Endothelial cell of umbilical vein (primary cell): ENCODE measurements around the gene SUFU. TPM values are rescaled to one million over a fixed set of nuclear protein-coding genes. Genes with fewer than 3 reads are reported as not detected.
A peak's percentile ranks its signal among the peaks of the same experiment; 100 is the strongest.

Experiments used
- BruUV-seq: library from RNA; stranded (reverse); fragments of 400-500 nt; replicated peaks from 2 replicates; lab custom pipeline; 2021; lab: Mats Ljungman, UMichigan
- CTCF ChIA-PET: fragments of 300-600, 350-600 bp; sonication (Branson Sonifier 250); formaldehyde crosslinking; loops from one replicate; lab custom pipeline; 2021; ENCODE audit warnings: antibody characterized with exemption, inconsistent platforms; lab: Charles Lee
- POLR2A ChIA-PET: fragments of 300-600, 350-600 bp; sonication (Branson Sonifier 250); formaldehyde crosslinking; loops from one replicate; lab custom pipeline; 2021; ENCODE audit warnings: antibody characterized with exemption, inconsistent platforms; lab: Charles Lee
- DNase-seq: peaks from one replicate; pipeline ENCODE4 v3.0.0-alpha.2; 2011; ENCODE audit warnings: low read depth, low spot score
- FAIRE-seq: peaks from 2 replicates; lab custom pipeline; 2011; peaks lifted over from hg19 to GRCh38; lab: Jason Lieb, UNC
- H2AFZ ChIP-seq: 2 replicates; pipeline ENCODE4 v1.6.0; 2012; ENCODE audit warnings: low read depth, low read length, control low read depth, inconsistent platforms
- H3K27ac ChIP-seq: 2 replicates; pipeline ENCODE4 v1.5.1; 2011; ENCODE audit warnings: low read depth, mild to moderate bottlenecking, control low read depth, low read length, moderate library complexity; ENCODE audit not compliant: insufficient read depth
- H3K27me3 ChIP-seq, 2 experiments: 2 replicates each; pipeline versions ENCODE4 v1.6.0 to v1.6.1; 2011; ENCODE audit warnings: low read length in 2 of 2, mixed read lengths in 1 of 2; ENCODE audit not compliant: control insufficient read depth in 2 of 2, insufficient read depth in 2 of 2
- H3K36me3 ChIP-seq, 2 experiments: 2 replicates in 1 of 2; 3 replicates in 1 of 2; pipeline ENCODE4 v1.5.1; 2011; ENCODE audit warnings: low read length in 2 of 2, mild to moderate bottlenecking in 1 of 2, moderate library complexity in 1 of 2; ENCODE audit not compliant: control insufficient read depth in 2 of 2, insufficient read depth in 2 of 2; ENCODE audit errors: extremely low read depth in 1 of 2
- H3K4me1 ChIP-seq: 3 replicates; pipeline ENCODE4 v1.5.1; 2011; ENCODE audit warnings: mild to moderate bottlenecking, low read length; ENCODE audit not compliant: control insufficient read depth, insufficient read depth; ENCODE audit errors: extremely low read depth
- H3K4me2 ChIP-seq: 2 replicates; pipeline ENCODE4 v1.6.1; 2011; ENCODE audit warnings: low read length, control low read depth, mixed read lengths; ENCODE audit not compliant: insufficient read depth
- H3K4me3 ChIP-seq, 3 experiments: fragments of 200-600 bp in 1 of 3; sonication (generic), shearing (Covaris generic) in 1 of 3; replicated peaks in 1 of 3; 2 replicates each; pipeline ENCODE4 v1.5.1; 2011 to 2016; ENCODE audit warnings: control low read depth in 3 of 3, low read length in 3 of 3, mild to moderate bottlenecking in 2 of 3, inconsistent platforms in 1 of 3, low read depth in 1 of 3, moderate library complexity in 1 of 3; ENCODE audit not compliant: insufficient read depth in 1 of 3
- H3K79me2 ChIP-seq: 2 replicates; pipeline ENCODE4 v1.6.0; 2012; ENCODE audit warnings: low read length, inconsistent platforms; ENCODE audit not compliant: control insufficient read depth, insufficient read depth
- H3K9ac ChIP-seq: replicated peaks from 2 replicates; pipeline ENCODE3; 2011; ENCODE audit warnings: low read length, control low read depth; ENCODE audit not compliant: insufficient read depth; ENCODE audit errors: extremely low read depth
- H3K9me1 ChIP-seq: replicated peaks from 3 replicates; pipeline ENCODE4 v1.6.0; 2011; ENCODE audit warnings: mild to moderate bottlenecking, low read length; ENCODE audit not compliant: control insufficient read depth, insufficient read depth; ENCODE audit errors: extremely low read depth
- H3K9me3 ChIP-seq: replicated peaks from 2 replicates; pipeline ENCODE4 v1.5.1; 2012; ENCODE audit warnings: low read length, inconsistent platforms; ENCODE audit not compliant: control insufficient read depth, insufficient read depth
- H4K20me1 ChIP-seq: replicated peaks from 2 replicates; pipeline ENCODE3; 2011; ENCODE audit warnings: mild to moderate bottlenecking, low read length; ENCODE audit not compliant: control insufficient read depth, insufficient read depth; ENCODE audit errors: extremely low read depth
- FOS ChIP-seq: IDR thresholded peaks from 2 replicates; pipeline ENCODE4 v1.6.1; 2011; ENCODE audit warnings: mild to moderate bottlenecking, low read length, moderate library complexity, borderline replicate concordance; ENCODE audit not compliant: insufficient read depth
- POLR2AphosphoS5 ChIP-seq: IDR thresholded peaks from 2 replicates; pipeline ENCODE4 v1.6.1; 2012; ENCODE audit warnings: low read depth, mild to moderate bottlenecking, control low read depth, low read length, moderate library complexity; ENCODE audit not compliant: insufficient read depth
- dilution Hi-C: fragments of 300-500 bp; cut with MboI; formaldehyde crosslinking; loops from one replicate; pipeline ENCODE4 v1.15.0; 2019; ENCODE audit warnings: low sequenced_read_pairs; ENCODE audit not compliant: extremely low pct_ligation_motif_present
- intact Hi-C: fragments of 100-400 bp; cut with micrococcal nuclease; formaldehyde crosslinking; loops from one replicate; pipeline ENCODE4 v1.10.0; 2022
- polyA plus RNA-seq, 4 experiments: library from polyadenylated mRNA; depleted of rRNA in 3 of 4; stranded (reverse) in 3 of 4; unstranded in 1 of 4; fragments of >200 nt; gene quantifications; 2 replicates each; pipeline versions ENCODE4 v1.2.1 to v1.2.3, GENCODE V29; 2011 to 2012; ENCODE audit warnings: missing spikeins in 1 of 4
- total RNA-seq: library from RNA; stranded (reverse); gene quantifications from 2 replicates; pipeline ENCODE4 v1.2.3, GENCODE V29; 2021
- TF ChIP-seq, protein P1 (sequence below), 2 donors: IDR thresholded peaks; 1 replicate in 1 of 2; 2 replicates in 1 of 2; pipeline ENCODE4 v1.5.1; 2011; ENCODE audit warnings: low read length in 2 of 2, mild to moderate bottlenecking in 2 of 2, moderate library complexity in 2 of 2, control low read depth in 1 of 2, inconsistent platforms in 1 of 2, low read depth in 1 of 2; ENCODE audit not compliant: insufficient read depth in 1 of 2; ENCODE audit errors: extremely low read depth in 1 of 2

The SUFU gene
- total and polyA plus RNA-seq, 2 donors (not counting 3 experiments of a cell fraction or from before 2014, with no cell fraction given), result 10.1 to 16.3 TPM

DNA sequence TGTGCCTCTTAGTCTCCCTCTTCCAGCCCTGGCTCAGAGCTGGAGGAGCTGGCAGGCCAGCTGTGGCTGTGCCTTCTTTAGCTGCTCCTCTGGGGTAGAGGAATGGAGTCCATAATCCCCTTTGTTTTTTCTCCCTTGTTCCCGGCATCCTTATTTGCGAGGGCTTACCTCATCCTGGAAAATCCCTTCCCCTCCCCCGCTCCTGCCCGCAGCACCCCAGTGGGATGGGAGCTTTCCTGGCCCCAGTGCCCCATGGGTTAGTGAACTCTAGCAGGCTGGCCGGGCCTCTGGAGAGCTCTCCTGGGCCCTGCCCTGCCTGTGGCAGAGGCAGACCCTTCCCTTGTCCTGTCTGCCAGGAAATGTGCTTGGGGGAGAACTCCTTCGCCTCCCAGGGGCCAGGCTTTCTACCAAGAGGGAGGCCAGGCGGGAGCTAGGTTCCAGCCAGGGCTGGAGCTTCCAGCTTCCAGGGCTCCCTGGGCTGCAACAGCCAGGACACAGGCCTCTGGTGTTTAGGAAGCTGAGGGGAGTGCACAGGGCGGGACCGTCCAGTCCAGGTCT is 124.0 kb downstream of the SUFU start:
- peak; percentile 23 for TF ChIP-seq POLR2AphosphoS5
- no peak for TF ChIP-seq FOS
- FAIRE-seq (peak; percentile 80), DNase-seq (peak; percentile 81)
- H3K79me2 ChIP-seq, result no peaks in the 10 kb centered on the region
- H3K27ac ChIP-seq, result peak overlapping the region; percentile 97
- no peaks in the 10 kb centered on the region for H3K27me3 ChIP-seq
- no peaks in the 10 kb centered on the region for H3K9me1 ChIP-seq
- H3K4me3 ChIP-seq, result no peak overlapping the region
- CTCF ChIA-PET, result interaction anchor here (0.6 to 4.8 kb wide), 13 partner anchors 7 to 124 kb away, joined by 3 to 56 read pairs (median 5); partner anchors contain the start of genes ACTR1A and SUFU
- no TSS peak for BruUV-seq
- no peaks in the 10 kb centered on the region for H4K20me1 ChIP-seq
- POLR2A ChIA-PET, result interaction anchor here (0.8 to 1.5 kb wide), 5 partner anchors 14 to 125 kb away, joined by 3 to 5 read pairs (median 4); partner anchors contain the start of genes ACTR1A and TRIM8
- dilution Hi-C loops, result no loop called here
- H3K4me2 ChIP-seq, result no peak overlapping the region
- H3K4me1 ChIP-seq, result peaks cover 54% of the 10 kb centered on the region
- H2AFZ ChIP-seq, result peak overlapping the region; percentile 35
- intact Hi-C loops, result loop anchor here (1.0 kb wide), 2 partner anchors 8 to 14 kb away; no protein-coding TSS in a partner anchor
- peak overlapping the region; percentile 79 for H3K9ac ChIP-seq
- H3K36me3 ChIP-seq, result peaks cover 0 to 1% of the 10 kb centered on the region in 2 experiments
- H3K9me3 ChIP-seq, result no peaks in the 10 kb centered on the region

DNA sequence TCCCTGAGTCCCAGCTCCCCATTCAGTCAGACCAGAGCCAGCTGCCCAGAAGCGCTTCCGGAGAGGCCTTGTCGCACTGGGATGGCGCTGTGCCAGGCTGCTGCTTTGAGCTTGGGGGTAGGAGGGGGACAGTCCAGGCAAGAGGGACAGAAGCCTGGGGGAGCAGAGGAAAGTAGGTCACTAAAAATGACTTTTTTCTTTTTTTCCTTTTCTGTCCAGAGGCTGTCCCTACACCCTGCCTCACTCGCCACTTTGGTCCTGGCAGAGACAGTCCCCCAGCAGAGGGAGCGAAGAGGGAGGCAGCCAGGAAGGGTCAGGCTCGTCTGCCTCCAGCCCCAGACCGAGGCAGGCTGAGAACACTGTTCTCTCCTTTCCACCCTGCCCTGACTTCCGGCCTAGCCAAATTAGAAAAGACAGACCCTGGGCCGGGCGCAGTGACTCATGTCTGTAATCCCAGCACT is 124.7 kb downstream of the SUFU start:
- H3K9me1 ChIP-seq, result no peaks in the 10 kb centered on the region
- peak; percentile 30 for DNase-seq
- H3K79me2 ChIP-seq, result no peaks in the 10 kb centered on the region
- dilution Hi-C loops (no loop called here), intact Hi-C loops (loop anchor here (1.0 kb wide), 2 partner anchors 8 to 14 kb away; no protein-coding TSS in a partner anchor)
- H3K36me3 ChIP-seq, result peaks cover 0 to 1% of the 10 kb centered on the region in 2 experiments
- POLR2A ChIA-PET, result interaction anchor here (0.8 to 1.4 kb wide), 2 partner anchors 14 to 32 kb away, joined by 3 to 5 read pairs; no protein-coding TSS in a partner anchor
- H3K27ac ChIP-seq, result peak overlapping the region; percentile 97
- H3K4me1 ChIP-seq, result peaks cover 59% of the 10 kb centered on the region
- peak overlapping the region; percentile 79 for H3K9ac ChIP-seq
- no peak overlapping the region for H3K4me2 ChIP-seq
- H2AFZ ChIP-seq, result no peak overlapping the region
- no peak overlapping the region for H3K4me3 ChIP-seq
- FAIRE-seq, result no peak
- CTCF ChIA-PET, result interaction anchor here (0.8 to 4.8 kb wide), 13 partner anchors 13 to 125 kb away, joined by 3 to 56 read pairs (median 6); partner anchors contain the start of genes ACTR1A, SUFU and TRIM8
- TF ChIP-seq, protein P1, sequence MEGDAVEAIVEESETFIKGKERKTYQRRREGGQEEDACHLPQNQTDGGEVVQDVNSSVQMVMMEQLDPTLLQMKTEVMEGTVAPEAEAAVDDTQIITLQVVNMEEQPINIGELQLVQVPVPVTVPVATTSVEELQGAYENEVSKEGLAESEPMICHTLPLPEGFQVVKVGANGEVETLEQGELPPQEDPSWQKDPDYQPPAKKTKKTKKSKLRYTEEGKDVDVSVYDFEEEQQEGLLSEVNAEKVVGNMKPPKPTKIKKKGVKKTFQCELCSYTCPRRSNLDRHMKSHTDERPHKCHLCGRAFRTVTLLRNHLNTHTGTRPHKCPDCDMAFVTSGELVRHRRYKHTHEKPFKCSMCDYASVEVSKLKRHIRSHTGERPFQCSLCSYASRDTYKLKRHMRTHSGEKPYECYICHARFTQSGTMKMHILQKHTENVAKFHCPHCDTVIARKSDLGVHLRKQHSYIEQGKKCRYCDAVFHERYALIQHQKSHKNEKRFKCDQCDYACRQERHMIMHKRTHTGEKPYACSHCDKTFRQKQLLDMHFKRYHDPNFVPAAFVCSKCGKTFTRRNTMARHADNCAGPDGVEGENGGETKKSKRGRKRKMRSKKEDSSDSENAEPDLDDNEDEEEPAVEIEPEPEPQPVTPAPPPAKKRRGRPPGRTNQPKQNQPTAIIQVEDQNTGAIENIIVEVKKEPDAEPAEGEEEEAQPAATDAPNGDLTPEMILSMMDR (IDR thresholded peaks at IDR 0.05; ENCODE audit: extremely low read depth in 1 of 2, insufficient read depth in 1 of 2, low read depth in 1 of 2, low read length in 2 of 2), result peak in 1 of 2 donors; percentile 8
- no peak for TF ChIP-seq POLR2AphosphoS5
- no peaks in the 10 kb centered on the region for H3K9me3 ChIP-seq
- no peaks in the 10 kb centered on the region for H4K20me1 ChIP-seq
- BruUV-seq, result no TSS peak
- no peaks in the 10 kb centered on the region for H3K27me3 ChIP-seq
